SU-DHL-6 (cell line): ENCODE results near the gene GRK3.

Source experiments
- H2AFZ ChIP-seq: fragments of 200-600 bp; sonication (generic); 2 replicates; pipeline ENCODE4 v1.6.1; 2014; ENCODE audit warnings: low read depth, mild to moderate bottlenecking, moderate library complexity, mixed read lengths, antibody characterized with exemption, low read length; ENCODE audit not compliant: severe bottlenecking
- H3F3A ChIP-seq: fragments of 200-600 bp; shearing (Covaris generic); 2 replicates; pipeline ENCODE4 v1.6.0; 2016; ENCODE audit warnings: antibody characterized with exemption, mild to moderate bottlenecking; ENCODE audit not compliant: insufficient read depth
- H3K27ac ChIP-seq: fragments of 200-600 bp; sonication (generic); 2 replicates; pipeline ENCODE4 v1.5.1; 2016; ENCODE audit warnings: low read depth, mild to moderate bottlenecking, low read length, moderate library complexity, mixed read lengths
- H3K27me3 ChIP-seq: fragments of 200-600 bp; sonication (generic), shearing (Covaris generic); 2 replicates; pipeline ENCODE4 v1.6.0; 2014; ENCODE audit warnings: mild to moderate bottlenecking, low read length
- H3K36me3 ChIP-seq: fragments of 200-600 bp; sonication (generic); 2 replicates; pipeline ENCODE4 v1.6.1; 2014; ENCODE audit warnings: mild to moderate bottlenecking, low read length, mixed read lengths
- H3K4me2 ChIP-seq: fragments of 300-600, 200-600 bp; shearing (Covaris generic), sonication (generic); 2 replicates; pipeline ENCODE4 v1.6.0; 2014; ENCODE audit warnings: low read length, low read depth, mild to moderate bottlenecking; ENCODE audit not compliant: poor library complexity, severe bottlenecking
- H3K4me3 ChIP-seq: fragments of 200-600 bp; sonication (generic); 2 replicates; pipeline ENCODE4 v1.5.1; 2014; ENCODE audit warnings: antibody characterized with exemption, low read length, mild to moderate bottlenecking, mixed read lengths; ENCODE audit not compliant: insufficient read depth, poor library complexity, severe bottlenecking
- H3K79me2 ChIP-seq: fragments of 200-600 bp; sonication (generic); 2 replicates; pipeline ENCODE4 v1.6.1; 2014; ENCODE audit warnings: mild to moderate bottlenecking, low read length, moderate library complexity; ENCODE audit not compliant: insufficient read depth
- H3K9ac ChIP-seq: fragments of 200-600 bp; sonication (generic); 2 replicates; pipeline ENCODE4 v1.7.0; 2014; ENCODE audit warnings: mild to moderate bottlenecking, low read length
- H3K9me2 ChIP-seq: fragments of 200-600 bp; sonication (generic); replicated peaks from 2 replicates; pipeline ENCODE4 v1.6.1; 2014; ENCODE audit warnings: low read length; ENCODE audit not compliant: insufficient read depth
- H3K9me3 ChIP-seq: fragments of 200-600 bp; sonication (generic); 2 replicates; pipeline ENCODE4 v1.6.1; 2014; ENCODE audit warnings: low read length, mixed read lengths; ENCODE audit not compliant: insufficient read depth
- H4K20me1 ChIP-seq: fragments of 200-600 bp; sonication (generic); 2 replicates; pipeline ENCODE4 v1.6.1; 2014; ENCODE audit warnings: low read depth, mild to moderate bottlenecking, antibody characterized with exemption, low read length, moderate library complexity, mixed read lengths
- CTCF ChIP-seq: fragments of 200-600 bp; sonication (generic); IDR thresholded peaks from one replicate; pipeline ENCODE4 v1.5.1; 2017; ENCODE audit warnings: antibody characterized with exemption, mild to moderate bottlenecking, low read length, moderate library complexity; ENCODE audit not compliant: insufficient read depth, poor library complexity, severe bottlenecking
- EZH2phosphoT487 ChIP-seq: fragments of 200-600 bp; sonication (generic), shearing (Covaris generic); conservative IDR thresholded peaks from 2 replicates; pipeline ENCODE4 v1.6.1; 2018; ENCODE audit warnings: mild to moderate bottlenecking, antibody characterized with exemption, low read length, moderate library complexity, mixed read lengths

Gene GRK3

GRCh38 chr22:25672289-25673084 is 108.0 kb downstream of the GRK3 start:
- Histone ChIP-seq H3K27me3 (no peaks in the 10 kb centered on the region), H3F3A (no peaks in the 10 kb centered on the region), H3K27ac (no peak overlapping the region), H3K9ac (no peak overlapping the region), H3K79me2 (no peaks in the 10 kb centered on the region), H3K4me3 (no peak overlapping the region), H4K20me1 (no peaks in the 10 kb centered on the region), H2AFZ (no peak overlapping the region), H3K36me3 (no peaks in the 10 kb centered on the region), H3K9me2 (no peaks in the 10 kb centered on the region), H3K9me3 (no peaks in the 10 kb centered on the region), H3K4me2 (no peak overlapping the region)
- TF ChIP-seq CTCF (no peak), EZH2phosphoT487 (no peak)

- Histone ChIP-seq H3K9ac (no peak overlapping the region), H3K36me3 (no peaks in the 10 kb centered on the region), H3K4me3 (no peak overlapping the region), H3K27ac (no peak overlapping the region), H4K20me1 (no peaks in the 10 kb centered on the region), H3K79me2 (no peaks in the 10 kb centered on the region), H3K4me2 (no peak overlapping the region), H3F3A (no peaks in the 10 kb centered on the region), H3K9me3 (no peaks in the 10 kb centered on the region), H2AFZ (no peak overlapping the region), H3K27me3 (no peaks in the 10 kb centered on the region), H3K9me2 (no peaks in the 10 kb centered on the region)
- TF ChIP-seq EZH2phosphoT487 (no peak), CTCF (no peak)
Observed at GRCh38 chr22:25673713-25674112, 109.2 kb downstream of the GRK3 start.

- Histone ChIP-seq H3K9me3 (no peaks in the 10 kb centered on the region), H3F3A (no peaks in the 10 kb centered on the region), H3K9me2 (no peaks in the 10 kb centered on the region), H3K4me3 (no peak overlapping the region), H3K79me2 (no peaks in the 10 kb centered on the region), H3K9ac (no peak overlapping the region), H4K20me1 (no peaks in the 10 kb centered on the region), H3K4me2 (no peak overlapping the region), H2AFZ (no peak overlapping the region), H3K27ac (no peak overlapping the region), H3K36me3 (no peaks in the 10 kb centered on the region), H3K27me3 (no peaks in the 10 kb centered on the region)
- no peak for TF ChIP-seq CTCF
- no peak for TF ChIP-seq EZH2phosphoT487
Observed at GRCh38 chr22:25677631-25678030, 113.2 kb downstream of the GRK3 start.
